ENCODE data around the gene DHFR2.
"Not testable (repeated sequence)": the region's sequence is repeated elsewhere in the genome, so short reads cannot be mapped to it uniquely, and the experiment has no call there.

The DHFR2 gene

GRCh38 chr3:94080552-94080951, 17.8 kb upstream of the DHFR2 start:
- H3K27me3 Mint-ChIP-seq (ENCODE audit: low read depth); H3K9me3 Mint-ChIP-seq; H3K4me3 Mint-ChIP-seq; DNase-seq (ENCODE audit: low spot score): not testable (repeated sequence)
- peak overlapping the region; percentile 43 for H3K27ac Mint-ChIP-seq
- H3K4me1 Mint-ChIP-seq (ENCODE audit: low read depth) = peaks cover 36% of the 10 kb centered on the region
- peaks cover 43% of the 10 kb centered on the region for H3K36me3 Mint-ChIP-seq (ENCODE audit: low read depth)

DNA sequence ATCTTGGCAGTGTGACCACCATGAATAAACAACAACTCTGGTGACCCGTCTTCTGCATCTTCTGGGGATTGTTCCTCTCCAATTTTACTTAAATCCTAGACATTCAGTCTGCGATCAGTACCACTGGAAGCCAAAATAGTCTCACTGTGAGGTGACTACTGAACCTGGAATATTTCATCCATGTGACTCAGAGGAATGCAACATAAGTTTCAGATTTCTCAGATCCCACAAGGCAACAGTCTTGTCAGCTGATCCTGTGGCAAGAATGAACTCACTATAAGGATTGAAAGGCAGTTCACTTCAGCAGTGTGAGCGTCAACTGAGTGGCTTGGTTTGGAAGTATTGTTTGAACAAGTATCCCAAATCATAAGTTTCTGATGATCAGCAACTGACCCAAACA, 13.3 kb upstream of the DHFR2 start:
- H3K27ac Mint-ChIP-seq = no peak overlapping the region
- H3K4me3 Mint-ChIP-seq = no peak overlapping the region
- peaks cover 52% of the 10 kb centered on the region for H3K4me1 Mint-ChIP-seq (ENCODE audit: low read depth)
- no peaks in the 10 kb centered on the region for H3K9me3 Mint-ChIP-seq
- H3K27me3 Mint-ChIP-seq (ENCODE audit: low read depth) = no peaks in the 10 kb centered on the region
- peaks cover 65% of the 10 kb centered on the region for H3K36me3 Mint-ChIP-seq (ENCODE audit: low read depth)
- no peak for DNase-seq (ENCODE audit: low spot score)

- H3K9me3 Mint-ChIP-seq = peaks cover 7% of the 10 kb centered on the region
- peak overlapping the region; percentile 63 for H3K4me3 Mint-ChIP-seq
- no peaks in the 10 kb centered on the region for H3K27me3 Mint-ChIP-seq (ENCODE audit: low read depth)
- H3K4me1 Mint-ChIP-seq (ENCODE audit: low read depth) = peaks cover 53% of the 10 kb centered on the region
- DNase-seq (ENCODE audit: low spot score) = peak; percentile 22
- H3K27ac Mint-ChIP-seq = peak overlapping the region; percentile 82
- H3K36me3 Mint-ChIP-seq (ENCODE audit: low read depth) = peaks cover 61% of the 10 kb centered on the region
Measured at GRCh38 chr3:94071713-94072284, 9.1 kb upstream of the DHFR2 start.

- DNase-seq (ENCODE audit: low spot score) = no peak
- Mint-ChIP-seq H3K36me3 (ENCODE audit: low read depth) (peaks cover 60% of the 10 kb centered on the region), H3K4me1 (ENCODE audit: low read depth) (peaks cover 63% of the 10 kb centered on the region), H3K4me3 (no peak overlapping the region), H3K27ac (no peak overlapping the region), H3K27me3 (ENCODE audit: low read depth) (no peaks in the 10 kb centered on the region), H3K9me3 (peaks cover 9% of the 10 kb centered on the region)
Measured at GRCh38 chr3:94070341-94070911, 7.7 kb upstream of the DHFR2 start.

DNA sequence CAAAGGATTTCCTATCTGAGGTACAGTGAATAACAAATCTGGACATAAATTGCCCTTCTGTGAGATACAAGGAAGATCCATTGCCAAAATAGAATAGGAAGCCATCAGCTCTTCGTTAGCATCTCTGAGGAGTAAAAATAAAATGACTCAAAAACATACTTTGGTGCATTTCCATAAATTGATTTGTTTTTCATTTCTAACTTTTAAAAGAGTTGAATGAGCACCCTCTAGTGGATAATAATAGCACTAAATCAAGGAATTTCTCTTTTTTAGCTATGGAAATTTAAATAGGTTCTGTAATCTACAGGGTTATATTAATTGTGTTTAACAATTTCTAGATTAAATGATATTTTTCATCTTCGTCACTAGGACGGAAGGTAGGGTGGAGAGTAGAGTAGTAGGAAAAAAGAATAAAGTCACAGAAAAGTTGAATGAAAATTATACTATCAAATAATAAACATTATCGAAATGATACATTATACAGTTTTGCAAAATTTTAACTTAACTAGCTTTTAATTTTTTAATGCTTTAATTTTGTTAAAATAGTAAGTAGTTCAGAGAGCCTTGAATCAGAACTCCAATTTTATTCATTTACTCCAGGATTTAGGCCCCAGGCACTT, 6.6 kb upstream of the DHFR2 start:
- Mint-ChIP-seq H3K27me3 (ENCODE audit: low read depth) (no peaks in the 10 kb centered on the region), H3K9me3 (peaks cover 9% of the 10 kb centered on the region), H3K4me3 (peak overlapping the region; percentile 14), H3K4me1 (ENCODE audit: low read depth) (peaks cover 69% of the 10 kb centered on the region), H3K27ac (peak overlapping the region; percentile 38), H3K36me3 (ENCODE audit: low read depth) (peaks cover 60% of the 10 kb centered on the region)
- DNase-seq (ENCODE audit: low spot score) = no peak

- Mint-ChIP-seq H3K27me3 (ENCODE audit: low read depth) (no peaks in the 10 kb centered on the region), H3K9me3 (peaks cover 9% of the 10 kb centered on the region), H3K36me3 (ENCODE audit: low read depth) (peaks cover 46% of the 10 kb centered on the region), H3K27ac (no peak overlapping the region), H3K4me3 (peak overlapping the region; percentile 3), H3K4me1 (ENCODE audit: low read depth) (peaks cover 58% of the 10 kb centered on the region)
- no peak for DNase-seq (ENCODE audit: low spot score)
Measured at GRCh38 chr3:94066506-94067500, 4.1 kb upstream of the DHFR2 start.

GRCh38 chr3:94065819-94066480, 3.2 kb upstream of the DHFR2 start:
- Mint-ChIP-seq H3K27me3 (ENCODE audit: low read depth) (no peaks in the 10 kb centered on the region), H3K36me3 (ENCODE audit: low read depth) (peaks cover 45% of the 10 kb centered on the region), H3K9me3 (peaks cover 9% of the 10 kb centered on the region), H3K27ac (no peak overlapping the region), H3K4me1 (ENCODE audit: low read depth) (peaks cover 49% of the 10 kb centered on the region), H3K4me3 (peak overlapping the region; percentile 3)
- no peak for DNase-seq (ENCODE audit: low spot score)

GRCh38 chr3:94065122-94065521, 2.4 kb upstream of the DHFR2 start:
- DNase-seq (ENCODE audit: low spot score) = no peak
- Mint-ChIP-seq H3K9me3 (peaks cover 9% of the 10 kb centered on the region), H3K27ac (peak overlapping the region; percentile 26), H3K4me1 (ENCODE audit: low read depth) (peaks cover 43% of the 10 kb centered on the region), H3K27me3 (ENCODE audit: low read depth) (no peaks in the 10 kb centered on the region), H3K4me3 (peak overlapping the region; percentile 98), H3K36me3 (ENCODE audit: low read depth) (peaks cover 53% of the 10 kb centered on the region)

DNA sequence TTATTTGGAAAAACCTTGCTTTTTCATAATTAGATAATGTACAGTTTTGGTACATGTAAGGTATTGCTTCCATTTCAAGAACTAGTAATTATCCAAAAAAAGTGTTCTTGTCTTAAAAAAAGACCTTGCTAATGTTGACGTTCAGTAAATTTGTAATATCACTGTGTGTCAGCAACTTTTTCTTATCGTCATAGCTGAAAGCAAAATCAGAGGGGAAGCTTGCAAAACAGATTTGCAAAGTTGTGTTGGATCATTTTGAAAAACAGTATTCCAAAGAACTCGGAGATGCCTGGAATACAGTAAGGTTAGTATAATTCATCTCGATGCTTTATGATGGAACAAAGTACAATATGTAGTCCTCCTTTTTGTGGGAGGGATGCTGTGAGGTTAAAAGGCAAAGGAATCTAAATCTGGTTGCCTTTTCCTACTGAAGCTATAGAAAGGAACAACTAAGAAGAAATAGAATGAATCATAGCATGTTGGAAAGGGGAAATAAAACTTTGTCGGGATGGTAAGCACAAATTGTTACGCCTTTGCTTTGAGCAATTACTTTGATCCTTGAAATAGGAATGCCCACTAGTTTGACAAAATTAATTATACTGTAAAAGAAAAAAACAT, 1.6 kb upstream of the DHFR2 start:
- Mint-ChIP-seq H3K27ac (peak overlapping the region; percentile 99), H3K9me3 (peaks cover 9% of the 10 kb centered on the region), H3K4me3 (peak overlapping the region; percentile 98), H3K4me1 (ENCODE audit: low read depth) (peaks cover 40% of the 10 kb centered on the region), H3K36me3 (ENCODE audit: low read depth) (peaks cover 56% of the 10 kb centered on the region), H3K27me3 (ENCODE audit: low read depth) (no peaks in the 10 kb centered on the region)
- no peak for DNase-seq (ENCODE audit: low spot score)

DNA sequence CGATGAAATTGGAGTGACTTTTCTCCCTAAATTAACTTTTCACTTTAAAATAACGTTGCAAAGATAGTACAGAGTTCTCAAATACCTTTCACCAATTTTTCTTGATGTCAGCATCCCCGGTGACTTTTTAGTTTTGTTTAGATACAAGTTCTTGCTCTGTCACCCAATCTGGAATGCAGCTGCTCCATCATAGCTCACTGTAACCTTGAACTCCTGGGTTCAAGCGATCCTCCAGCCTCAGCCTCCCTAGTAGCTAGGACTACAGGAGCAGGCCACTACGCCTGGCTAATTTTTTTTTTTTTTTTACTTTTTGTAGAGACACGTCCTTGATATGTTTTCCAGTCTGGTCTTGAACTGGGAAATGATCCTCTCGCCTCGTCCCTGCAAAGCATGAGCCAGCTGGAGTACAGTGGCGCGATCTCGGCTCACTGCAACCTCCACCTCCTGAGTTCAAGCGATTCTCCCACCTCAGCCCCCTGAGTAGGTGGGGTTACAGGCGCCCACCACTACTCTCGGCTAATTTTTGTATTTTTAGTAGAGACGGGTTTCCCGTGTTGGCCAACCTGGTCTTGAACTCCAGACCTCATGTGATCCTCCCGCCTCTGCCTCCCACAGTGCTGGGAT, 892 bp upstream of the DHFR2 start:
- Mint-ChIP-seq H3K27ac (peak overlapping the region; percentile 99), H3K4me3 (peak overlapping the region; percentile 98), H3K36me3 (ENCODE audit: low read depth) (peaks cover 61% of the 10 kb centered on the region), H3K9me3 (peaks cover 9% of the 10 kb centered on the region), H3K27me3 (ENCODE audit: low read depth) (no peaks in the 10 kb centered on the region), H3K4me1 (ENCODE audit: low read depth) (peaks cover 33% of the 10 kb centered on the region)
- DNase-seq (ENCODE audit: low spot score) = no peak

GRCh38 chr3:94061297-94061696, 1.4 kb downstream of the DHFR2 start:
- Mint-ChIP-seq H3K27me3 (ENCODE audit: low read depth) (no peaks in the 10 kb centered on the region), H3K9me3 (no peaks in the 10 kb centered on the region), H3K36me3 (ENCODE audit: low read depth) (peaks cover 50% of the 10 kb centered on the region), H3K27ac (no peak overlapping the region), H3K4me1 (ENCODE audit: low read depth) (peaks cover 31% of the 10 kb centered on the region), H3K4me3 (no peak overlapping the region)
- DNase-seq (ENCODE audit: low spot score) = no peak

- Mint-ChIP-seq H3K4me1 (ENCODE audit: low read depth) (no peaks in the 10 kb centered on the region), H3K27ac (no peak overlapping the region), H3K36me3 (ENCODE audit: low read depth) (peaks cover 2% of the 10 kb centered on the region), H3K4me3 (no peak overlapping the region), H3K9me3 (no peaks in the 10 kb centered on the region), H3K27me3 (ENCODE audit: low read depth) (no peaks in the 10 kb centered on the region)
- no peak for DNase-seq (ENCODE audit: low spot score)
Measured at GRCh38 chr3:94050546-94050945, 12.2 kb downstream of the DHFR2 start.

DNA sequence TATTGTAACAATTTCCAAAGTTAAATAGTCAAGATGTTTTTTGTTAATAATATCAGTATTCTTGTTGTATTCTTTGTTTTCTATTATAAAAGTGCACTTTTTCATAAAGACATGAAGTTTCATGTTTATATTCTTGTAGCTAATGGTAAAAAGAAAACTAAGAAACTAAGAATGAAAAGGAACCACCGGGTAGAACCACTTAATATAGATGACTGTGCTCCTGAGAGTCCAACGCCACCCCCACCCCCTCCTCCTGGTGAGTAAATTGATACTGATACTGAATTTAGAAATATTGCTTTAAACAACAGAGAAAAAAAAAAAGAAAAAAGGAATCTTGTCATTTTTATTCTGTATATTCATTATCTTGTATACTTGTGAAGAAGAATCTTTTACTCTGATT, 13.4 kb downstream of the DHFR2 start:
- no peak overlapping the region for H3K27ac Mint-ChIP-seq
- no peak overlapping the region for H3K4me3 Mint-ChIP-seq

More for the DNA sequence above, 13.4 kb downstream of the DHFR2 start:
- no peak for DNase-seq (ENCODE audit: low spot score)
- H3K36me3 Mint-ChIP-seq (ENCODE audit: low read depth) = peaks cover 11% of the 10 kb centered on the region
- no peaks in the 10 kb centered on the region for H3K9me3 Mint-ChIP-seq
- no peaks in the 10 kb centered on the region for H3K4me1 Mint-ChIP-seq (ENCODE audit: low read depth)
- H3K27me3 Mint-ChIP-seq (ENCODE audit: low read depth) = no peaks in the 10 kb centered on the region
